Thymus (tissue), 11 donors: Measurements from ENCODE around the gene ENDOV. TPM values are rescaled to one million over a fixed set of nuclear protein-coding genes. Genes with fewer than 3 reads are reported as not detected.

ENCODE experiments used
- DNase-seq, 9 donors: peaks; one replicate each; pipeline ENCODE4 v3.0.0-alpha.2; 2013; ENCODE audit warnings: low spot score in 9 of 9, low read depth in 6 of 9, missing footprints in 1 of 9
- H3K27ac ChIP-seq, 2 donors: one replicate each; pipeline ENCODE4 v1.5.1; 2013; ENCODE audit warnings: control low read depth in 1 of 2, low read depth in 1 of 2, low read length in 1 of 2, mild to moderate bottlenecking in 1 of 2, moderate library complexity in 1 of 2
- H3K27me3 ChIP-seq, 2 donors: one replicate each; pipeline ENCODE4 v1.5.1; 2013; ENCODE audit warnings: low read length in 1 of 2; ENCODE audit not compliant: control insufficient read depth in 2 of 2, insufficient read depth in 1 of 2
- H3K36me3 ChIP-seq, 2 donors: one replicate each; pipeline ENCODE4 v1.5.1; 2013; ENCODE audit warnings: low read length in 1 of 2, mild to moderate bottlenecking in 1 of 2, moderate library complexity in 1 of 2; ENCODE audit not compliant: control insufficient read depth in 2 of 2, insufficient read depth in 2 of 2
- H3K4me1 ChIP-seq, 2 donors: one replicate each; pipeline ENCODE4 v1.5.1; 2013; ENCODE audit warnings: low read length in 2 of 2; ENCODE audit not compliant: control insufficient read depth in 2 of 2, insufficient read depth in 2 of 2
- H3K4me3 ChIP-seq, 2 donors: one replicate each; pipeline ENCODE4 v1.5.1; 2013; ENCODE audit warnings: low read length in 2 of 2, control low read depth in 1 of 2, mild to moderate bottlenecking in 1 of 2
- H3K9me3 ChIP-seq, 2 donors: one replicate each; pipeline ENCODE4 v1.5.1; 2013; ENCODE audit warnings: low read length in 1 of 2, mild to moderate bottlenecking in 1 of 2; ENCODE audit not compliant: control insufficient read depth in 2 of 2, insufficient read depth in 1 of 2
- WGBS: extraction: QIAGEN DNeasy Blood & Tissue Kit; methylation state at CpG from one replicate; pipeline ENCODE4 v1.1.7; 2013; 5-methylcytosine and 5-hydroxymethylcytosine counted together
- polyA plus RNA-seq: library from polyadenylated mRNA; stranded (reverse); fragments of 200-250 nt; gene quantifications from one replicate; pipeline ENCODE4 v1.2.3, GENCODE V29; 2013
- total RNA-seq: library from RNA; stranded (reverse); fragments of 120-200 nt; gene quantifications from one replicate; pipeline ENCODE4 v1.2.4, GENCODE V29; 2013
- donor health status: healthy.

Gene ENDOV
- total and polyA plus RNA-seq, 2 donors: 8.3 to 20.7 TPM

GRCh38 chr17:80485846-80486245 is 70.9 kb downstream of the ENDOV start:
- Histone ChIP-seq H3K9me3 (peaks cover 0 to 10% of the 10 kb centered on the region in 2 donors), H3K27me3 (peaks cover 17 to 65% of the 10 kb centered on the region in 2 donors), H3K4me1 (peaks cover 0 to 6% of the 10 kb centered on the region in 2 donors), H3K4me3 (no peak overlapping the region), H3K36me3 (no peaks in the 10 kb centered on the region), H3K27ac (no peak overlapping the region)
- 81% methylated on average over 10 of the region's 10 CpGs for WGBS
- DNase-seq: peak in 3 of 9 donors; percentile 27 to 52 (median 42)

- WGBS: 47% methylated on average over 17 of the region's 17 CpGs
Measured at GRCh38 chr17:80486692-80487091, 71.7 kb downstream of the ENDOV start.

GRCh38 chr17:80487511-80487910 is 72.5 kb downstream of the ENDOV start:
- peaks cover 5 to 52% of the 10 kb centered on the region in 2 donors for H3K27me3 ChIP-seq
- WGBS: 60% methylated on average over 7 of the region's 7 CpGs
- peaks cover 0 to 6% of the 10 kb centered on the region in 2 donors for H3K4me1 ChIP-seq
- H3K4me3 ChIP-seq: no peak overlapping the region
- H3K9me3 ChIP-seq: peaks cover 3 to 24% of the 10 kb centered on the region in 2 donors
- DNase-seq: no peak
- no peaks in the 10 kb centered on the region for H3K36me3 ChIP-seq
- H3K27ac ChIP-seq: no peak overlapping the region

More at GRCh38 chr17:80486692-80487091, 71.7 kb downstream of the ENDOV start:
- no peak overlapping the region for H3K4me3 ChIP-seq
- H3K4me1 ChIP-seq: peaks cover 0 to 6% of the 10 kb centered on the region in 2 donors
- peaks cover 8 to 60% of the 10 kb centered on the region in 2 donors for H3K27me3 ChIP-seq
- H3K9me3 ChIP-seq: peaks cover 0 to 16% of the 10 kb centered on the region in 2 donors
- no peaks in the 10 kb centered on the region for H3K36me3 ChIP-seq
- no peak overlapping the region for H3K27ac ChIP-seq
- no peak for DNase-seq

Other genes with a start within 250 kb of the ENDOV start
- 0.38 TPM for gene CARD14, start 245.1 kb upstream of the ENDOV start, total RNA-seq
- 1.7 TPM for gene CARD14, start 245.1 kb upstream of the ENDOV start, polyA plus RNA-seq
- 4.0 TPM for gene SGSH, start 194.8 kb upstream of the ENDOV start, total RNA-seq
- 38.9 TPM for gene SGSH, start 194.8 kb upstream of the ENDOV start, polyA plus RNA-seq
- 2.3 TPM for gene SLC26A11, start 194.7 kb upstream of the ENDOV start, total RNA-seq
- 17.4 TPM for gene SLC26A11, start 194.7 kb upstream of the ENDOV start, polyA plus RNA-seq
- 76.4 TPM for gene RNF213, start 154.3 kb upstream of the ENDOV start, total RNA-seq
- gene RNF213, start 154.3 kb upstream of the ENDOV start, polyA plus RNA-seq: 114 TPM
- 8.3 TPM for gene NPTX1, start 61.4 kb downstream of the ENDOV start, total RNA-seq
- 1.0 TPM for gene NPTX1, start 61.4 kb downstream of the ENDOV start, polyA plus RNA-seq
- 10.3 TPM for gene RPTOR, start 129.7 kb downstream of the ENDOV start, total RNA-seq
- 8.1 TPM for gene RPTOR, start 129.7 kb downstream of the ENDOV start, polyA plus RNA-seq